Hepatocyte (in vitro differentiated cells): ENCODE measurements around the gene RBM6.

Experiments used
- CTCF ChIP-seq: fragments of 200-600 bp; sonication (generic); IDR thresholded peaks from 2 replicates; pipeline ENCODE4 v1.5.1; 2016; ENCODE audit warnings: antibody characterized with exemption, mild to moderate bottlenecking; ENCODE audit not compliant: poor library complexity
- EZH2 ChIP-seq: fragments of 200-600 bp; sonication (generic); IDR thresholded peaks from 2 replicates; pipeline ENCODE4 v1.6.1; 2016; ENCODE audit warnings: antibody characterized with exemption, mild to moderate bottlenecking, borderline replicate concordance
- EZH2phosphoT487 ChIP-seq: fragments of 200-600 bp; sonication (generic); IDR thresholded peaks from one replicate; pipeline ENCODE4 v1.6.1; 2018; ENCODE audit warnings: antibody characterized with exemption, mild to moderate bottlenecking, low read depth, moderate library complexity; ENCODE audit not compliant: unreplicated experiment, severe bottlenecking

GRCh38 chr3:49940667-49941249, 808 bp downstream of the RBM6 start:
- no peak for TF ChIP-seq CTCF
- TF ChIP-seq EZH2, result no peak
- no peak for TF ChIP-seq EZH2phosphoT487
